ENCODE results near the gene TCF4. TPM values are rescaled to one million over a fixed set of nuclear protein-coding genes. Genes with fewer than 3 reads are reported as not detected.

TCF4 gene
- total RNA-seq, 1 donor from 2014 or later = 143 TPM

GRCh38 chr18:55280503-55280902 is 307.5 kb downstream of the TCF4 start:
- Histone ChIP-seq H3K27ac (no peak overlapping the region), H3K36me3 (peaks cover under 1% of the 10 kb centered on the region), H3K27me3 (no peaks in the 10 kb centered on the region), H3K4me3 (no peak overlapping the region), H3K9me3 (no peaks in the 10 kb centered on the region), H3K4me1 (peaks cover 9% of the 10 kb centered on the region)
- TF ChIP-seq, protein P1, sequence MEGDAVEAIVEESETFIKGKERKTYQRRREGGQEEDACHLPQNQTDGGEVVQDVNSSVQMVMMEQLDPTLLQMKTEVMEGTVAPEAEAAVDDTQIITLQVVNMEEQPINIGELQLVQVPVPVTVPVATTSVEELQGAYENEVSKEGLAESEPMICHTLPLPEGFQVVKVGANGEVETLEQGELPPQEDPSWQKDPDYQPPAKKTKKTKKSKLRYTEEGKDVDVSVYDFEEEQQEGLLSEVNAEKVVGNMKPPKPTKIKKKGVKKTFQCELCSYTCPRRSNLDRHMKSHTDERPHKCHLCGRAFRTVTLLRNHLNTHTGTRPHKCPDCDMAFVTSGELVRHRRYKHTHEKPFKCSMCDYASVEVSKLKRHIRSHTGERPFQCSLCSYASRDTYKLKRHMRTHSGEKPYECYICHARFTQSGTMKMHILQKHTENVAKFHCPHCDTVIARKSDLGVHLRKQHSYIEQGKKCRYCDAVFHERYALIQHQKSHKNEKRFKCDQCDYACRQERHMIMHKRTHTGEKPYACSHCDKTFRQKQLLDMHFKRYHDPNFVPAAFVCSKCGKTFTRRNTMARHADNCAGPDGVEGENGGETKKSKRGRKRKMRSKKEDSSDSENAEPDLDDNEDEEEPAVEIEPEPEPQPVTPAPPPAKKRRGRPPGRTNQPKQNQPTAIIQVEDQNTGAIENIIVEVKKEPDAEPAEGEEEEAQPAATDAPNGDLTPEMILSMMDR (IDR thresholded peaks at IDR 0.05) = no peak
- DNase-seq = no peak
- no peak for ATAC-seq
- intact Hi-C loops (cut with DNase I) = no loop called here

GRCh38 chr18:55275039-55275901 is 312.7 kb downstream of the TCF4 start:
- H3K4me1 ChIP-seq = peaks cover under 1% of the 10 kb centered on the region
- intact Hi-C loops (cut with DNase I) = no loop called here
- TF ChIP-seq, protein P1 (IDR thresholded peaks at IDR 0.05) = peak; percentile 10
- no peak for DNase-seq
- ATAC-seq = no peak
- no peak overlapping the region for H3K4me3 ChIP-seq
- H3K27ac ChIP-seq = no peak overlapping the region
- H3K27me3 ChIP-seq = no peaks in the 10 kb centered on the region
- H3K36me3 ChIP-seq = peaks cover 16% of the 10 kb centered on the region
- H3K9me3 ChIP-seq = no peaks in the 10 kb centered on the region

- intact Hi-C loops (cut with DNase I) = no loop called here
- H3K27ac ChIP-seq = peak overlapping the region; percentile 12
These were observed 315.3 kb downstream of the TCF4 start for GRCh38 chr18:55272510-55273243.

GRCh38 chr18:55269622-55270021 is 318.4 kb downstream of the TCF4 start:
- TF ChIP-seq, protein P1 (IDR thresholded peaks at IDR 0.05) = no peak
- intact Hi-C loops (cut with DNase I) = no loop called here
- Histone ChIP-seq H3K27ac (no peak overlapping the region), H3K9me3 (no peaks in the 10 kb centered on the region), H3K36me3 (peaks cover 31% of the 10 kb centered on the region), H3K4me1 (peaks cover 12% of the 10 kb centered on the region), H3K27me3 (no peaks in the 10 kb centered on the region), H3K4me3 (no peak overlapping the region)
- DNase-seq = no peak
- no peak for ATAC-seq

More at GRCh38 chr18:55272510-55273243, 315.3 kb downstream of the TCF4 start:
- peak; percentile 30 for ATAC-seq
- TF ChIP-seq, protein P1 (IDR thresholded peaks at IDR 0.05) = no peak
- Histone ChIP-seq H3K27me3 (no peaks in the 10 kb centered on the region), H3K9me3 (no peaks in the 10 kb centered on the region), H3K4me1 (no peaks in the 10 kb centered on the region), H3K4me3 (no peak overlapping the region), H3K36me3 (peaks cover 28% of the 10 kb centered on the region)
- DNase-seq = no peak

GRCh38 chr18:55268628-55269275 is 319.2 kb downstream of the TCF4 start:
- TF ChIP-seq, protein P1 (IDR thresholded peaks at IDR 0.05) = no peak
- no peak overlapping the region for H3K4me3 ChIP-seq
- peaks cover 24% of the 10 kb centered on the region for H3K36me3 ChIP-seq
- H3K27ac ChIP-seq = no peak overlapping the region
- ATAC-seq (no peak), DNase-seq (no peak)
- intact Hi-C loops (cut with DNase I) = no loop called here
- H3K9me3 ChIP-seq = no peaks in the 10 kb centered on the region
- H3K27me3 ChIP-seq = no peaks in the 10 kb centered on the region
- H3K4me1 ChIP-seq = peaks cover 13% of the 10 kb centered on the region
